Measurements from ENCODE around the gene PIGV.
"Not testable (repeated sequence)": the region's sequence is repeated elsewhere in the genome, so short reads cannot be mapped to it uniquely, and the experiment has no call there.

Gene PIGV

GRCh38 chr1:26839339-26839722 is 51.6 kb downstream of the PIGV start:
- TF ChIP-seq CTCF (IDR thresholded peaks at IDR 0.05; ENCODE audit: low read depth, low read length) = no peak
- no peak overlapping the region for H3K4me3 ChIP-seq (replicated peaks in 1 of 2; ENCODE audit: low read depth in 2 of 2, low read length in 2 of 2)
- DNase-seq (ENCODE audit: low read depth in 2 of 2) = no peak

- no peak for TF ChIP-seq CTCF (IDR thresholded peaks at IDR 0.05; ENCODE audit: low read depth, low read length)
- H3K4me3 ChIP-seq (replicated peaks in 1 of 2; ENCODE audit: low read depth in 2 of 2, low read length in 2 of 2) = no peak overlapping the region
- DNase-seq (ENCODE audit: low read depth in 2 of 2) = no peak
Measured at GRCh38 chr1:26839779-26840178, 52.0 kb downstream of the PIGV start.

- no peak for DNase-seq (ENCODE audit: low read depth in 2 of 2)
- no peak overlapping the region for H3K4me3 ChIP-seq (replicated peaks in 1 of 2; ENCODE audit: low read depth in 2 of 2, low read length in 2 of 2)
- no peak for TF ChIP-seq CTCF (IDR thresholded peaks at IDR 0.05; ENCODE audit: low read depth, low read length)
Measured at GRCh38 chr1:26844424-26845196, 56.9 kb downstream of the PIGV start.

GRCh38 chr1:26847826-26848225 is 60.1 kb downstream of the PIGV start:
- H3K4me3 ChIP-seq (replicated peaks in 1 of 2; ENCODE audit: low read depth in 2 of 2, low read length in 2 of 2); DNase-seq (ENCODE audit: low read depth in 2 of 2): not testable (repeated sequence)

All from cardiac fibroblast (primary cell).